Measurements from ENCODE around the gene CALML5.

Gene CALML5

GRCh38 chr10:5450605-5451384 is 48.6 kb downstream of the CALML5 start:
- Histone ChIP-seq H3K9ac (ENCODE audit: low read depth, low read length) (no peak overlapping the region), H3K4me1 (ENCODE audit: insufficient read depth, low read length) (peaks cover 7% of the 10 kb centered on the region; the same call in 1 of the 2 replicates), H3K9me3 (ENCODE audit: control insufficient read depth, insufficient read depth, low read length) (no peaks in the 10 kb centered on the region), H3K36me3 (ENCODE audit: insufficient read depth, low read length) (peaks cover 26% of the 10 kb centered on the region)

GRCh38 chr10:5449823-5450222 is 49.5 kb downstream of the CALML5 start:
- Histone ChIP-seq H3K4me1 (ENCODE audit: insufficient read depth, low read length) (peaks cover 7% of the 10 kb centered on the region; the same call in 1 of the 2 replicates), H3K36me3 (ENCODE audit: insufficient read depth, low read length) (peaks cover 21% of the 10 kb centered on the region), H3K9ac (ENCODE audit: low read depth, low read length) (no peak overlapping the region)

GRCh38 chr10:5449227-5449626 is 50.1 kb downstream of the CALML5 start:
- no peak overlapping the region; the same call in 1 of the 2 replicates for H3K9ac ChIP-seq (ENCODE audit: low read depth, low read length)
- H3K4me1 ChIP-seq (ENCODE audit: insufficient read depth, low read length) = peaks cover 7% of the 10 kb centered on the region; the same call in 1 of the 2 replicates
- no peaks in the 10 kb centered on the region for H3K9me3 ChIP-seq (ENCODE audit: control insufficient read depth, insufficient read depth, low read length)
- H3K36me3 ChIP-seq (ENCODE audit: insufficient read depth, low read length) = peaks cover 16% of the 10 kb centered on the region

More at GRCh38 chr10:5449823-5450222, 49.5 kb downstream of the CALML5 start:
- no peaks in the 10 kb centered on the region for H3K9me3 ChIP-seq (ENCODE audit: control insufficient read depth, insufficient read depth, low read length)
